Activated CD4-positive, alpha-beta T cell treated with anti-CD3 and anti-CD28 coated beads, Interleukin-2, amount 10 ng/mL, durations not matched to agents 24 days and 14 days (primary cell): Measurements from ENCODE around the gene LCE3C. TPM values are rescaled to one million over a fixed set of nuclear protein-coding genes. Genes with fewer than 3 reads are reported as not detected.
"Not testable (repeated sequence)": the region's sequence is repeated elsewhere in the genome, so short reads cannot be mapped to it uniquely, and the experiment has no call there.

ENCODE experiments used
- DNase-seq: peaks from one replicate; pipeline ENCODE4 v3.0.0; 2022
- H3K27ac Mint-ChIP-seq: one replicate; pipeline ENCODE4 v1.8.0; 2022; ENCODE audit warnings: mild to moderate bottlenecking, mixed read lengths
- H3K27me3 Mint-ChIP-seq: one replicate; pipeline ENCODE4 v1.8.0; 2022; ENCODE audit warnings: mixed read lengths
- H3K36me3 Mint-ChIP-seq: one replicate; pipeline ENCODE4 v1.8.0; 2022; ENCODE audit warnings: low read depth, mild to moderate bottlenecking, mixed read lengths
- H3K4me1 Mint-ChIP-seq: one replicate; pipeline ENCODE4 v1.8.0; 2021; ENCODE audit warnings: mixed read lengths
- H3K4me3 Mint-ChIP-seq: one replicate; pipeline ENCODE4 v1.8.0; 2022; ENCODE audit warnings: mild to moderate bottlenecking, moderate library complexity, mixed read lengths
- H3K9me3 Mint-ChIP-seq: one replicate; pipeline ENCODE4 v1.8.0; 2021; ENCODE audit warnings: mixed read lengths
- intact Hi-C: fragments of 100-400 bp; cut with micrococcal nuclease; formaldehyde crosslinking; loops from one replicate; pipeline ENCODE4 v1.15.1; 2023
- total RNA-seq: library from RNA; stranded (reverse); gene quantifications from 2 replicates; pipeline ENCODE4 v1.2.3, GENCODE V29; 2022

Gene LCE3C, protein sequence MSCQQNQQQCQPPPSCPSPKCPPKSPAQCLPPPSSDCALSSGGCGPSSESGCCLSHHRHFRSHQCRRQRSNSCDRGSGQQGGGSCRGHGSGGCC
- total RNA-seq = not detected in 2 replicates

DNA sequence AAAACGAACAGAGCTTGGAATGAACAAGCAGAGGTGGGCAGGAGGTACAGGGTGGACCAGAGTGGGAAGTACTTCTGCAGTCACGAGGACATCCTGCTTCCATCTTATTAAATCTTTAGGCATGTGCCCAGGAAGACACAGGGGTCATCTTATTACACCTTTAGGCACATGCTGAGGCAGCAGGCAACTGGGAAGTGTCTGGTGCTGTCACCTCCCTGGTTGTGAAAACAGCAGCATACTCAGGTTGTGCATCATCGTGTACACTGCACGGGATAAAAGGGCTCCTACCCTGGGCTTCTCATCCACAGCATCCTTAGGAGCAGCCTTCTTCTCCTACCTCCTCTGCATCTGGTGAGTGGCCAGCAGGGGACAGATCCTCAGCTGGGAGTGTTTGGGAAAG lies at the start of gene LCE3C:
LCE3C (plus strand) TSS at position 301 of the 400 bp plus-strand sequence. CDS start 498 bp downstream, outside the sequence.
- Mint-ChIP-seq H3K27ac (no peak within 1 kb of the TSS), H3K4me1 (no peaks in the 10 kb centered on the region)
- intact Hi-C loops = no loop called here

DNA sequence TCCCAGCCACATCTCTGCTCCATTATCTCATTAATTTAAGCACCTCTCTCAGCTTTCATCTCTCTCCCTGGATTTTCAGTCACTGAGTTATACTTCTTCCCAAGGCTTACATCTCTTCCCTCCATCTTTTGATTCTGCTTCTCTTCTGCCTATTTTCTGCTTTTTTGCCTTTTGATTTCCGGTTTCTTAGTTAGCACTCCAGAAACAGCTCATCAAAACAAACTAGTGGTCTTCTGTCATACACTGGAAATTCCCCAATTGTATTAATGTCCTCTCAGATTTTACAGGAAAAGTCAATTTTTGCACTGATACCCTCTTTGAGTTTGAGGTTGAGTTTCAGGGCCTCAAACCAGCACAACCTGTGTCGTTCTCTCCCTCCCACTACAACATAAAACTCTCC lies 34.9 kb upstream of the LCE3C start:
- no peak overlapping the region for H3K4me3 Mint-ChIP-seq
- H3K4me1 Mint-ChIP-seq = no peaks in the 10 kb centered on the region
- no peaks in the 10 kb centered on the region for H3K27me3 Mint-ChIP-seq
- no peak for DNase-seq
- H3K27ac Mint-ChIP-seq = no peak overlapping the region
- no peaks in the 10 kb centered on the region for H3K9me3 Mint-ChIP-seq
- intact Hi-C loops = no loop called here
- no peaks in the 10 kb centered on the region for H3K36me3 Mint-ChIP-seq

More for the DNA sequence above, at the start of gene LCE3C:
- no peaks in the 10 kb centered on the region for H3K36me3 Mint-ChIP-seq
- H3K27me3 Mint-ChIP-seq = no peaks in the 10 kb centered on the region
- no peaks in the 10 kb centered on the region for H3K9me3 Mint-ChIP-seq
- no peak for DNase-seq
- H3K4me3 Mint-ChIP-seq = no peak within 1 kb of the TSS

DNA sequence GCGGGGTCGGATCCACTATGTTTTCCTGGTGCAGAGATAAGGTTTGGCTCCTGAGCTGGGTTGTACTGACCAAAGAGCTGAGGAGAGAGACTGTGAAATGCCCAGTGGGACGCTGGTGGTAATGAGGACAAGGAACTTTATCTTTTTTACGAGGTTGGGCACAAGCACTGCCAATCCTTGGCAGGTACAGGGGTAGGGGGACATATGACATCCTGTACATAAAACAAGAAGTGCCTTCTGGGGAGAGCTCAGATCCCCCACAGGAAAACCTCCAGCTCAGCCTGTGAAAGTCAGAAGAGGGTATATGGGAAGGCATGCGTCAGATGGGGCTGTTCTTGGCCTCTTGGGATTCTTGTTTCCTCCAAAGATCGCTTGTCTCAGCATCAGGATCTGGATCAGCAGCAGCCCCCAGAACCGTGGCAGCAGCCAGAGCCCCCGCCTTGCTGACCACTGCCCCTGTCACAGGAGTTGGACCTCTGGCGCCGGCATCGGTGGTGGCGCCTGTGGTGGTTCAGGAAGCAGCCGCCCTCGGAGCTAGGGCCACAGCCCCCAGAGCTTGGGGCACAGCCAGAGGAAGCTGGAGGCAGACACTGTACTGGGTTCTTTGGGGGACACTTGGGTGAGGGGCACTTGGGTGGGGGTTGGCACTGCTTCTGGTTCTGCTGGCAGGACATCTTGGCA lies 34.4 kb upstream of the LCE3C start:
- no peak overlapping the region for H3K27ac Mint-ChIP-seq
- H3K4me3 Mint-ChIP-seq = no peak overlapping the region
- H3K4me1 Mint-ChIP-seq = no peaks in the 10 kb centered on the region
- DNase-seq = no peak
- no peaks in the 10 kb centered on the region for H3K36me3 Mint-ChIP-seq
- no peaks in the 10 kb centered on the region for H3K27me3 Mint-ChIP-seq
- intact Hi-C loops = no loop called here
- H3K9me3 Mint-ChIP-seq = no peaks in the 10 kb centered on the region

DNA sequence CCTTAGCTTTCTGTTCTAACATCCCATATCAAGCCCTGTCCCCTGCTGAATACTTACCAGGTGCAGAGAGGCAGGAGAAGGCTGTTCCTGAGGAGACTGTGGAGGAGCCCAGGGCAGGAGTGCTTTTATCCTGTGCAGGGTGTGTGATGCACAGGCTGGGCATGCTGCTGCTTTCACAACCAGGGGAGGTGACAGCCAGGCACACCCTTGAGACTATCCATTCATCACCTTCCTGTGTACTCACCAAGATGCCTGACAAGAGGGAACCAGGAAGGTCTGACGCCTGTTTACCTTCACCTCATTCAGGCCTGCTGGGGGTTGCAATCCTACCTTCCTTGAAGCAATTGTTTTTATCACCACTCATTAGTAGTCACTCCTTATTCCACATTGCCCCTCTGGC lies 33.4 kb upstream of the LCE3C start, which contains the start of gene LCE3E:
LCE3E (minus strand) TSS at position 100 of the 400 bp plus-strand sequence. CDS start 572 bp downstream, outside the sequence.
- no peak for DNase-seq
- Mint-ChIP-seq H3K4me3 (no peak within 1 kb of the TSS), H3K9me3 (no peaks in the 10 kb centered on the region), H3K36me3 (no peaks in the 10 kb centered on the region), H3K4me1 (no peaks in the 10 kb centered on the region), H3K27me3 (peaks cover 2% of the 10 kb centered on the region), H3K27ac (no peak within 1 kb of the TSS)
- intact Hi-C loops = no loop called here

DNA sequence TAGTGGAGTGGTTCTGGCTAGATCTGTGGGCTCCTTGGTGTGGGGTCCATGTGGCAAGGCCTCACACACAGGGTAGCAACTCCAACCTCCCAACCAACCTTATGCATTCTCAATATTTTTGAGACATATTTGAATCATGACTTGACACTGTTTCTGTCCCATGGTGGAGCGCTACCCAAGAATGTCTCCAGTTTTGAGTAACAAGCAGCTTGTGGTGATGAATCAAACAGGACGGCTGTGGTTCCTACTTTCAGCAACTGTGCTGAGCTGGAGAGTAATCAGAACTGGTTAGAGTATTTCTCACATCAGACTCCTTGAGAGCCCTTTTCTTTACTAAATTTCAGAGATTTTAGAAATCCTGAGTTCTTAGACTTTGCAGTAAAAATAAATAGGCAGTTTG lies 22.9 kb upstream of the LCE3C start:
- peaks cover 2% of the 10 kb centered on the region for H3K4me1 Mint-ChIP-seq

GRCh38 chr1:152579526-152579925 lies 20.5 kb upstream of the LCE3C start:
- H3K4me1 Mint-ChIP-seq, H3K9me3 Mint-ChIP-seq, intact Hi-C loops, H3K4me3 Mint-ChIP-seq, DNase-seq, H3K27ac Mint-ChIP-seq, H3K36me3 Mint-ChIP-seq, H3K27me3 Mint-ChIP-seq: not testable (repeated sequence)

More for the DNA sequence above, 22.9 kb upstream of the LCE3C start:
- H3K36me3 Mint-ChIP-seq = no peaks in the 10 kb centered on the region
- H3K9me3 Mint-ChIP-seq = no peaks in the 10 kb centered on the region
- DNase-seq = no peak
- peaks cover 8% of the 10 kb centered on the region for H3K27me3 Mint-ChIP-seq
- H3K27ac Mint-ChIP-seq = no peak overlapping the region
- intact Hi-C loops = no loop called here
- H3K4me3 Mint-ChIP-seq = no peak overlapping the region

- H3K27ac Mint-ChIP-seq = no peak within 1 kb of the TSS
- H3K9me3 Mint-ChIP-seq = no peaks in the 10 kb centered on the region
- no peak for DNase-seq
- no peaks in the 10 kb centered on the region for H3K36me3 Mint-ChIP-seq
- intact Hi-C loops = no loop called here
- H3K27me3 Mint-ChIP-seq = no peaks in the 10 kb centered on the region
- H3K4me3 Mint-ChIP-seq = no peak within 1 kb of the TSS
- peaks cover 2% of the 10 kb centered on the region for H3K4me1 Mint-ChIP-seq
These were observed 19.6 kb upstream of the LCE3C start, which contains the start of gene LCE3D for GRCh38 chr1:152580433-152580832. LCE3D (minus strand) TSS chr1:152580516; CDS start chr1:152579936, 580 bp downstream.

DNA sequence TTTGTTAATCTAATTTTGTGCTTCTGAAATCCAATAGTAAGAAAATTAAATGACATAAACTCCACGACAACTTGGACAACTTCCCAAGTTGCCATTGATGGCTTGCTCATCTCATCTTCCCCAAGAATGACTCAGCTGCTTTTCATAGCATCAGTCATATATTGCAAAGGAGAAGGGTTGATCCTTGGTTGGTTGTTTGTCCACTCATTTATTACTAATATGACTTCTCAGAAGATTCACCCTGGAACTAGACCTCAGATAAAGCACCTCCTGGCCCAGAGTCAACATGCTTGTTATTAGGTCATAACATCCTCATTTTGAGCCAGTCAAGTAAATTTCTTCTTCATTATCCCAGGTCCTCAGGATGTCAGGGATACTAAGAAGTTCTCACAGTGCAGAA lies 17.4 kb upstream of the LCE3C start:
- Mint-ChIP-seq H3K27me3 (no peaks in the 10 kb centered on the region), H3K36me3 (no peaks in the 10 kb centered on the region), H3K27ac (no peak overlapping the region), H3K4me1 (peaks cover 2% of the 10 kb centered on the region), H3K9me3 (no peaks in the 10 kb centered on the region), H3K4me3 (no peak overlapping the region)
- no peak for DNase-seq
- intact Hi-C loops = no loop called here

GRCh38 chr1:152585586-152585985 lies 14.4 kb upstream of the LCE3C start:
- H3K27ac Mint-ChIP-seq = no peak overlapping the region
- no peaks in the 10 kb centered on the region for H3K4me1 Mint-ChIP-seq
- intact Hi-C loops = no loop called here
- H3K9me3 Mint-ChIP-seq = no peaks in the 10 kb centered on the region
- no peak for DNase-seq
- no peaks in the 10 kb centered on the region for H3K36me3 Mint-ChIP-seq
- no peaks in the 10 kb centered on the region for H3K27me3 Mint-ChIP-seq
- no peak overlapping the region for H3K4me3 Mint-ChIP-seq

- intact Hi-C loops = no loop called here
- no peak overlapping the region for H3K4me3 Mint-ChIP-seq
- no peaks in the 10 kb centered on the region for H3K27me3 Mint-ChIP-seq
- no peak overlapping the region for H3K27ac Mint-ChIP-seq
- H3K9me3 Mint-ChIP-seq = no peaks in the 10 kb centered on the region
- no peaks in the 10 kb centered on the region for H3K36me3 Mint-ChIP-seq
- no peak for DNase-seq
- no peaks in the 10 kb centered on the region for H3K4me1 Mint-ChIP-seq
These were observed 3.0 kb upstream of the LCE3C start for GRCh38 chr1:152596986-152597385.

GRCh38 chr1:152613511-152613910 lies 13.5 kb downstream of the LCE3C start, which contains the start of gene LCE3B:
LCE3B (plus strand) TSS chr1:152613811; CDS start chr1:152613811, 0 bp downstream.
- no peak for DNase-seq
- no peaks in the 10 kb centered on the region for H3K4me1 Mint-ChIP-seq
- H3K27ac Mint-ChIP-seq = no peak within 1 kb of the TSS
- intact Hi-C loops = no loop called here
- no peaks in the 10 kb centered on the region for H3K27me3 Mint-ChIP-seq
- H3K36me3 Mint-ChIP-seq = no peaks in the 10 kb centered on the region
- peaks cover under 1% of the 10 kb centered on the region for H3K9me3 Mint-ChIP-seq
- no peak within 1 kb of the TSS for H3K4me3 Mint-ChIP-seq

DNA sequence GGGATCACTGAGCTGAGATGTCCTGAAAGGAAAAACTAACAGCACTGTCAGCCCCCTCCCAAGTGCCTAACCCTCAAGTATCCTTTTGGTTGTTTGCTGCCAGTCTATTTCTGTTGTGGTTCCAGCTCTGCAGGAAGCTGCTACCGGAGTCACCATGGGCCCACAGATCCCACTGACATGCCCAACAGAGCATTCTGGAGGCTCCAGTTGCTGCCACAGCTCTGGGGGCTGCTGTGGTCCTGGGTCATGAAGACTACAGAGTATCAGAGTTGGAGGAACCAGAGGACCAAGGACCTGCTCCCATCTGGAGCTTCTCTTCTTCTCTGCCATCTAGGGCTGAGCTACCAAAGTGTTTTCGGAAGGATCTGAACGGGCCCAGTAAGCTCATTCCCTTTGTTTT lies 22.0 kb downstream of the LCE3C start:
- Mint-ChIP-seq H3K36me3 (no peaks in the 10 kb centered on the region), H3K27ac (no peak overlapping the region), H3K4me3 (no peak overlapping the region), H3K27me3 (peaks cover 11% of the 10 kb centered on the region), H3K9me3 (peaks cover 4% of the 10 kb centered on the region), H3K4me1 (peaks cover 2% of the 10 kb centered on the region)
- intact Hi-C loops = no loop called here
- DNase-seq = peak; percentile 41

DNA sequence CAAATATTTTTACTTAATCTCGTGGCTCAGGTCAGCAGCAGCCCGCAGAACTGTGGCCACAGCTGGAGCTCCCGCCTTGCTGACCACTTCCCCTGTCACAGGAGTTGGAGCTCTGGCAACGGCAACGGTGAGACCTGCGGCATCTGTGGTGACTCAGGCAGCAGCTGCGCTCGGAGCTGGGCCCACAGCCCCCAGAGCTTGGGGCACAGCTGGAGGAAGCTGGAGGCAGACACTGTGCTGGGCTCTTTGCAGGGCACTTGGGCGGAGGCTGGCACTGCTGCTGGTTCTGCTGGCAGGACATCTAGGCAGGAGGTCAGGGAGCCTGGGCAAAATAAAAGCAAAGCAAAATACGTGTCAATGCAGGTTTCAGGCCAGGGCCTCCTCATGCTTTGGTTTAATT lies 22.8 kb downstream of the LCE3C start, which contains the start of gene LCE3A:
LCE3A (minus strand) TSS at position 301 of the 400 bp plus-strand sequence; CDS start at position 301, 0 bp downstream.
- intact Hi-C loops = no loop called here
- DNase-seq = peak; percentile 48
- peaks cover 2% of the 10 kb centered on the region for H3K4me1 Mint-ChIP-seq
- no peaks in the 10 kb centered on the region for H3K36me3 Mint-ChIP-seq
- no peak within 1 kb of the TSS for H3K4me3 Mint-ChIP-seq
- H3K27ac Mint-ChIP-seq = no peak within 1 kb of the TSS
- peaks cover 11% of the 10 kb centered on the region for H3K27me3 Mint-ChIP-seq
- peaks cover 4% of the 10 kb centered on the region for H3K9me3 Mint-ChIP-seq

- intact Hi-C loops = no loop called here
These were observed 23.3 kb downstream of the LCE3C start for GRCh38 chr1:152623203-152623844.

More at GRCh38 chr1:152623203-152623844, 23.3 kb downstream of the LCE3C start:
- H3K27me3 Mint-ChIP-seq = peaks cover 11% of the 10 kb centered on the region
- no peak overlapping the region for H3K27ac Mint-ChIP-seq
- peaks cover 2% of the 10 kb centered on the region for H3K4me1 Mint-ChIP-seq
- DNase-seq = peak; percentile 65
- H3K9me3 Mint-ChIP-seq = peaks cover 4% of the 10 kb centered on the region
- no peaks in the 10 kb centered on the region for H3K36me3 Mint-ChIP-seq
- H3K4me3 Mint-ChIP-seq = no peak overlapping the region
